Measurements from ENCODE around the gene KRT222.

DNA sequence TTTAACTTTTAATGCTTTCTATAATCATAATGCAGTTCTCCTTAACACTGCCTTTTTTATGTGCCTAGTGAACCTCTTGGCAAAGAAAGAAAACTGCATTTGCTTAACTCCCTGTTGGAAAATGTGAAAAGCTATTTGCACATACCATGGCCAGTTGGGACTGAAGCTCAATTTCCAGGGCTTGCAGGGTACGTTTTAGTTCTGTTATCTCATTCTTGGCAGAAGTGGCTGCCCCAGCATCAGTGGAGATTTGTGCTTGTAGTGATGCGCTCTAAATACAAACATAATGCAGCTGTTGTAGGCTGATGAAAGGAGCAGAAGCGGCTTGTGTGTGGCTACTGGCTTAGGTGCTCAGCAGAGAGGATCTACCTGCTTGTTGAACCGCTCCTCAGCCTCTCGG is 34.9 kb upstream of the KRT222 start:
- TF ChIP-seq, protein P1, sequence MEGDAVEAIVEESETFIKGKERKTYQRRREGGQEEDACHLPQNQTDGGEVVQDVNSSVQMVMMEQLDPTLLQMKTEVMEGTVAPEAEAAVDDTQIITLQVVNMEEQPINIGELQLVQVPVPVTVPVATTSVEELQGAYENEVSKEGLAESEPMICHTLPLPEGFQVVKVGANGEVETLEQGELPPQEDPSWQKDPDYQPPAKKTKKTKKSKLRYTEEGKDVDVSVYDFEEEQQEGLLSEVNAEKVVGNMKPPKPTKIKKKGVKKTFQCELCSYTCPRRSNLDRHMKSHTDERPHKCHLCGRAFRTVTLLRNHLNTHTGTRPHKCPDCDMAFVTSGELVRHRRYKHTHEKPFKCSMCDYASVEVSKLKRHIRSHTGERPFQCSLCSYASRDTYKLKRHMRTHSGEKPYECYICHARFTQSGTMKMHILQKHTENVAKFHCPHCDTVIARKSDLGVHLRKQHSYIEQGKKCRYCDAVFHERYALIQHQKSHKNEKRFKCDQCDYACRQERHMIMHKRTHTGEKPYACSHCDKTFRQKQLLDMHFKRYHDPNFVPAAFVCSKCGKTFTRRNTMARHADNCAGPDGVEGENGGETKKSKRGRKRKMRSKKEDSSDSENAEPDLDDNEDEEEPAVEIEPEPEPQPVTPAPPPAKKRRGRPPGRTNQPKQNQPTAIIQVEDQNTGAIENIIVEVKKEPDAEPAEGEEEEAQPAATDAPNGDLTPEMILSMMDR (IDR thresholded peaks at IDR 0.05), result no peak
- TF ChIP-seq POLR2A (IDR thresholded peaks at IDR 0.05), result no peak

Measured in esophagus squamous epithelium (tissue), 4 donors.